HG03469 (cell line): Measurements from ENCODE around the gene TUBE1.
"Not testable (repeated sequence)": the region's sequence is repeated elsewhere in the genome, so short reads cannot be mapped to it uniquely, and the experiment has no call there.

ENCODE experiments used
- ATAC-seq: cut with Tn5 transposase; IDR thresholded peaks from one replicate; pipeline ENCODE4 v1.9.1; 2021; ENCODE audit warnings: mild to moderate bottlenecking, moderate library complexity, moderate number of reproducible peaks; ENCODE audit not compliant: unreplicated experiment

Gene TUBE1

GRCh38 chr6:112065426-112065986, 21.8 kb downstream of the TUBE1 start:
- no peak for ATAC-seq

- ATAC-seq: no peak
Observed at GRCh38 chr6:112062966-112063365, 24.3 kb downstream of the TUBE1 start.

- ATAC-seq: no peak
Observed at GRCh38 chr6:112061605-112062004, 25.7 kb downstream of the TUBE1 start.

GRCh38 chr6:112058243-112059032, 28.8 kb downstream of the TUBE1 start:
- ATAC-seq: no peak

GRCh38 chr6:112054555-112055190, 32.6 kb downstream of the TUBE1 start:
- no peak for ATAC-seq

GRCh38 chr6:112054001-112054400, 33.3 kb downstream of the TUBE1 start, which contains the start of gene CCN6:
Gene CCN6 (plus strand): TSS chr6:112054104. CDS start chr6:112054358, 254 bp downstream.
- no peak for ATAC-seq

- not testable (repeated sequence) for ATAC-seq
Observed at GRCh38 chr6:112051251-112051740, 36.0 kb downstream of the TUBE1 start.

- ATAC-seq: no peak
Observed at GRCh38 chr6:112050429-112050828, 36.9 kb downstream of the TUBE1 start.

- ATAC-seq: no peak
Observed at GRCh38 chr6:112049996-112050395, 37.3 kb downstream of the TUBE1 start.

- ATAC-seq: no peak
Observed at GRCh38 chr6:112049026-112049799, 38.1 kb downstream of the TUBE1 start.

GRCh38 chr6:112047523-112047922, 39.8 kb downstream of the TUBE1 start:
- not testable (repeated sequence) for ATAC-seq

GRCh38 chr6:112044856-112045255, 42.4 kb downstream of the TUBE1 start:
- no peak for ATAC-seq

- ATAC-seq: no peak
Observed at GRCh38 chr6:112044196-112044595, 43.1 kb downstream of the TUBE1 start.

- ATAC-seq: peak; percentile 85
Observed at GRCh38 chr6:112043032-112044007, 44.0 kb downstream of the TUBE1 start.

GRCh38 chr6:112041535-112041934, 45.7 kb downstream of the TUBE1 start:
- no peak for ATAC-seq

GRCh38 chr6:112040956-112041355, 46.3 kb downstream of the TUBE1 start:
- ATAC-seq: no peak

GRCh38 chr6:112039431-112039770, 47.9 kb downstream of the TUBE1 start:
- ATAC-seq: no peak

- no peak for ATAC-seq
Observed at GRCh38 chr6:112038756-112039430, 48.4 kb downstream of the TUBE1 start.

- no peak for ATAC-seq
Observed at GRCh38 chr6:112038268-112038667, 49.0 kb downstream of the TUBE1 start.
